NCI-H82 treated with DMSO at 0.1 percent for 48 hours (cell line): ENCODE data around the gene RABEPK.
A peak's percentile ranks its signal among the peaks of the same experiment; 100 is the strongest.
"Not testable (repeated sequence)": the region's sequence is repeated elsewhere in the genome, so short reads cannot be mapped to it uniquely, and the experiment has no call there.

Source experiments
- DNase-seq: peaks from one replicate; lab custom pipeline; 2025; ENCODE audit not compliant: unreplicated experiment; lab: John Stamatoyannopoulos, UW

RABEPK gene, protein sequence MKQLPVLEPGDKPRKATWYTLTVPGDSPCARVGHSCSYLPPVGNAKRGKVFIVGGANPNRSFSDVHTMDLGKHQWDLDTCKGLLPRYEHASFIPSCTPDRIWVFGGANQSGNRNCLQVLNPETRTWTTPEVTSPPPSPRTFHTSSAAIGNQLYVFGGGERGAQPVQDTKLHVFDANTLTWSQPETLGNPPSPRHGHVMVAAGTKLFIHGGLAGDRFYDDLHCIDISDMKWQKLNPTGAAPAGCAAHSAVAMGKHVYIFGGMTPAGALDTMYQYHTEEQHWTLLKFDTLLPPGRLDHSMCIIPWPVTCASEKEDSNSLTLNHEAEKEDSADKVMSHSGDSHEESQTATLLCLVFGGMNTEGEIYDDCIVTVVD

GRCh38 chr9:125200216-125201047, at the start of gene RABEPK:
TSS of gene RABEPK (plus strand) at chr9:125200542. CDS start at chr9:125203014, 2,472 bp downstream.
- peak; percentile 85 for DNase-seq

DNA sequence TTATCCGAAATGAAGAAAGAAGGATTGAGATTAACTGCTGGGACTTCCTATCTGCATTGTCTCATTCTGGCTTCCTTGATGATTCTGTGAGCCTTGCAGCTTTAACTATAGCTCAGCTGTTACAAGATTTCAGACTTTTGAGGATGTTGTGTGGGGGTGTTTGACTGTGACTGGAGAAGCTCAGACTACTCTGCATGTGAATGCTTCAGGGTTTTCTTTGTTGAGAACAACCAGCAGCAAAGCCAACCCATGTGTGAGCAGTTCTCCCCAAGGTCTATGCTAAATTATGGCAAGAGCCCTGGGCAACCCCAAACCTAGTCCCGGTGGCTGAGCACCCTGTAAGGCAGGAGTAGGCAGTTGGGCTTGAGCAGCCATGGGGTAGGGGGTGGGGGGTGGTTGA, 48.6 kb upstream of the RABEPK start:
- DNase-seq = no peak

GRCh38 chr9:125153712-125154367, 46.5 kb upstream of the RABEPK start:
- DNase-seq = no peak

- DNase-seq = no peak
Measured at GRCh38 chr9:125156551-125156950, 43.8 kb upstream of the RABEPK start.

DNA sequence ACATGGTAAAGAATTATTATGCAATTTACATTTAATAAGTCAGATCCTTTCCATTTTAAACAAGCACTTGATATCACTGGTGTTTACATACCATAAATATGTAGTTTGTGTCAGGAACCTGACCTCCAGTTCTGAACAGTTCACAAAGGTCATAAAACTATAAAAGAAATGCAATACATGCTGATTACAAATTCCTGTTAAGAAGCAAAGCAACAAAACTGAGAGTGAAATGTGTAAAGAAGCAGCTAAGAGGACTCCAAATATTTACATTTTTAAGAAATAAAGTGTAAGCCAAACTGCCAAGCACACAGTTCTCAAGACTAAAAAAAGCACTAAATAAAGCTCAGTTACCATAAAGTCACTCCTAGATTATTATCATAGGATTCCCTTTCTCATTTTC, 39.6 kb upstream of the RABEPK start:
- DNase-seq = no peak

DNA sequence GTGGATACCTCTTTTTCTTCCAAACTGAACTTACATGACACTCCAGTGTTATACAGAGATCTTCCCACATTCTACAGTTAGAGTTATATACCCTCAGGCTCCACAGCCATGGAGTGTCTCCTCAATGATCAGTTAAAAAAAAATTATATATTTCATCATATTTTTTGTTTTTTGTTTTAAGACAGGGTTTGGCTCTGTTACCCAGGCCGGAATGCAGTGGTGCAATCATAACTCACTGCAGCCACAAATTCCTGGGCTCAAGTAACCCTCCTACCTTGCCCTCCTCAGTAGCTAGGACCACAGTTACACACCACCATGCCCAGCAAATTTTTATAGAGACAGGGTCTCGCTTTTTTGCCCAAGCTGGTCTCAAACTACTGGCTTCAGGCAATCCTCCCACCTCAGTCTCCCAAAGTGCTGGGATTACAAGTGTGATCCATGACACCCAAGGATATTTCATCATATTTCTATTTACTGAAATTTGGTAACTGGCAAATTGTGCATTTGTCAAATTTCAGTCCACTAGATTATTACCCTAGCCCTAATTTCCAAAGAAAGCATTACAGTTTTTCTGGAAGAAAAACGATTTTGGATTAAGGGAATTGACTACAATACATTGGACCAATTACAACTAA, 38.9 kb upstream of the RABEPK start:
- DNase-seq = no peak

DNA sequence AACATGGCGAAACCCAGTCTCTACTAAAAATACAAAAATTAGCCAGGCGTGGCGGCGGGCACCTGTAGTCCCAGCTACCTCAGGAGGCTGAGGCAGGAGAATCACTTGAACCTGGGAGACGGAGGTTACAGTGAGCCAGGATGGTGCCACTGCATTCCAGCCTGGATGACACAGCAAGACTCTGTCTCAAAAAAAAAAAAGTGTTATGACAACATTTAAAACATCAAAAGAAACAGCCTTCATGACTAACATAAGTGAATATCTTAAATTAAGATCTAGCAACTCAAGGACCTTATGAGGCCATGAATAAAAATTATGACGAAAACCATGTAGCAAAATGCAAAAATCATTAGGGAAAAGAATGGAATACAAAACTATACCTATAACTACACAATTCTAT, 37.5 kb upstream of the RABEPK start:
- DNase-seq = not testable (repeated sequence)

GRCh38 chr9:125166762-125167161, 33.6 kb upstream of the RABEPK start:
- DNase-seq = no peak

DNA sequence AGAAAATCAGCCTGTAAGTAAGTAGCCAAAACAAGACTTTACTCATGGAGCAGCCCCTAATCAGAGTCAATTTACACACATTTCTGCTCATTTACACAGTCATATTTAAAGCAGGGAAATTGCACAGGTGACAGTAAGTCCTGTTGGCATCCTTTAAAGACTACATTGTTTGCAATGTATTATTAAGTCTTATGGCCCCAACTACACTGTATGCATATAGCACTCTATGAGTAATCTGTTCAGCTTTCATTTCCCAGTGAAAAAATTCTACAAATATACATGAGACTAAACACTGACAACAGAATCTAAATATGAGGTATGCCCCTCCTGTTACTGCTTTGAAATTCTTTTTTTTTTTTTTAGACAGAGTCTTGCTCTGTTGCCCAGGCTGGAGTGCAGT, 30.4 kb upstream of the RABEPK start:
- no peak for DNase-seq

- no peak for DNase-seq
Measured at GRCh38 chr9:125172031-125172755, 28.1 kb upstream of the RABEPK start.

- no peak for DNase-seq
Measured at GRCh38 chr9:125176636-125177035, 23.7 kb upstream of the RABEPK start.

DNA sequence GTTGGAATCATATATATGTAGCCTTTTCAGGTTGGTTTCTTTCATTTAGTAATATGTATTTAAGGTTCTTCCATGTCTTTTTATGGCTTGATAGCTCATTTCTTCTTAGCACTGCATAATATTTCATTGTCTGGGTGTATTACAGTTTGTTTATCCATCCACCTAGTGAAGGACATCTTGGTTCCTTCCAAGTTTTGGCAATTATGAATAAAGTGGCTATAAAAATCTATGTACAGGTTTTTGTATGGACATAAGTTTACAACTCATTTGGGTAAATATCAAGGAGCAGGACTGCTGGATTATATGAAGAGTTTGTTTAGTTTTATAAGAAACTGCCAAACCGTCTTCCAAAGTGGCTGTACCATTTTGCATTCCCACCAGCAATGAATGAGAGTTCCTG, 22.5 kb upstream of the RABEPK start:
- DNase-seq = no peak

- not testable (repeated sequence) for DNase-seq
Measured at GRCh38 chr9:125179776-125180175, 20.6 kb upstream of the RABEPK start.

DNA sequence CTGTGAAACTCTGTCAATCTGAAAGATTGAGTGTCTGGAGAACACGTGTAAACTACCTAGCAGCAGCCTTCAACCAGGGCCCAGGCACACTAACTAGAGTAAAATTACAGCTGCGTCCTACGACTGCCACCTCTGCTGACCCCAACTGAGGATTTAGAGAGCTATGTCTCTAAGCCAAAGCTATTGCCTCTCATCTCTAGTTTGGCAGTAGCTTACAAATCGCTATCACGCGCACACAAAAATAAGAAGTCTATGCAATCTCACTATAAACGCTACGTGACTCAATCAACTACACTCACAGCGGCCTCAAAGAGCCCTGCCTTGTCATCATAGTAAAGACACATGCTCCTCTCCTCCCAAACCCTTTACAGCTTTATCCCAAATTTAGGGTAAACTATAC, 19.5 kb upstream of the RABEPK start:
- DNase-seq = no peak

GRCh38 chr9:125181756-125182155, 18.6 kb upstream of the RABEPK start:
- not testable (repeated sequence) for DNase-seq

- DNase-seq = no peak
Measured at GRCh38 chr9:125183054-125183453, 17.3 kb upstream of the RABEPK start.

GRCh38 chr9:125183561-125183960, 16.8 kb upstream of the RABEPK start:
- DNase-seq = no peak

DNA sequence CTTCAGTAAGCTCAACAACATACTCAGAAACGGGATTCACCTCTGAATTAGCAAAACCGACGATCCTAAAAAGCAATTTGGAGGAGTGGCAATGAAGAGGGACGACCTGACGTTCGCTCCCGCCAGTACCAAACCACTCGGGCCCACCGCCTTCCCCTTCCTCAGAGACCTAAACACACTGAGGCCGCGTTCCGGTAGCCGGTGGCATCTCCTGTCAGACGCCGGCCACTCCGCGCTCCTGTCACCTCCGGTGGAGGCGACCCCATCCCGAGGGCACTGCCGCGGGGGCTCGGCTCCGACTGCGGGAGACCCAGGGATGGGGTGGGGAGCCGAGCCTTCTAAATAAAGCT, 11.4 kb upstream of the RABEPK start:
- DNase-seq = no peak

DNA sequence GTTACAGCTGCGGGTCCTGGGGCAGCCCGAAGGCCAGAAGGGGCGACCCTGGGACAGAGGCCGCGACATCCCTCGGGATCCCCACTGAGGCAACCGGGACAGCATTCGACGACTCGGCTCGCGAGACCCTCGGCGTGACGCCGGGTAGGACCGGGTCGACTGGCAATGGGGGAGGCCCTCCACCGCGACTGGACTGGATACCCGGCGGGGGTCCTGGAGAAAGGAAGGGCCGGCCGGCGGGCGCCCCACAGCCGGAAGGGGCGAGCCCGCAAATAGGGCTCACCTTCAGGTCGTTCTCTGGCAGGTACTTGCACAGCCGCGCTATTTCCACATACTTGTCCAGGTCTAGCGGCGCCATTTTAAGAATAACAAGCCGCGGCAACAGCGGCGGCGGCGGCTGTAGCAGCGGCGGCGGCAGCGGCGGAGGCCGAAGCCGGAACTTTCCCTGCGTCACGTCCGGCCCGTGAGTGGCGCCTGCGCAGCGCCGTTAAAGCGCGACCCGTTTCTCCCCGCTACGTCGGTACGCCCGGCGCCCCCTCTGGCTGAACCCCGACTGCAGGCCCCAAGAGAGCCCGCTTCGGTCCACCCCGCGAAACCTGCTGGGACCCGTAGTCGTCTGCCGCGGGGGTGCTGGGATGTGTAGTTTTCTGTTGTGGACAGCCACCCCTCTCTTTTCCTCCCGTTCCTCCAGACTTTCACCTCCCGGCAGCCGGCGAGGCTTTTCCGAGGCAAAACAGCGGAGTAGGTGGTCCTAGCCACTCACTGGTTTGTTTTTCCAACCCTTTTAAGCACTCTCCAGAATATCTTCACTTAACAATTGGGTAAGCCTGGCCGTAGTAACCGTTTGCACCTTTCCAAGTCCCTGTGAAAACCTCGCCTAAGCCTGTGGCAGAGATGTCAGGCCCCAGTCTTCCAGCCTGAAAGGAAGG, 10.7 kb upstream of the RABEPK start, which contains the start of gene PPP6C:
Gene PPP6C (minus strand): TSS at position 443 of the 929 bp plus-strand sequence. CDS start 85 bp downstream, at position 358.
- DNase-seq = peak; percentile 85
